BLaER1 (cell line): ENCODE data around the gene GRPEL2.

Experiments used
- H3K27ac ChIP-seq: shearing (Covaris generic); formaldehyde crosslinking; 2 replicates; pipeline ENCODE4 v1.8.1; 2022
- H3K27me3 ChIP-seq: shearing (Covaris generic); formaldehyde crosslinking; 2 replicates; pipeline ENCODE4 v1.8.1; 2022
- H3K36me3 ChIP-seq: shearing (Covaris generic); formaldehyde crosslinking; 2 replicates; pipeline ENCODE4 v1.8.1; 2022
- H3K4me1 ChIP-seq: shearing (Covaris generic); formaldehyde crosslinking; 2 replicates; pipeline ENCODE4 v1.8.1; 2022
- H3K4me2 ChIP-seq: shearing (Covaris generic); formaldehyde crosslinking; 2 replicates; pipeline ENCODE4 v1.8.1; 2022
- H3K4me3 ChIP-seq: shearing (Covaris generic); formaldehyde crosslinking; 2 replicates; pipeline ENCODE4 v1.8.1; 2022
- H3K9ac ChIP-seq: shearing (Covaris generic); formaldehyde crosslinking; 2 replicates; pipeline ENCODE4 v1.8.1; 2022
- H3K9me3 ChIP-seq: shearing (Covaris generic); formaldehyde crosslinking; 2 replicates; pipeline ENCODE4 v1.8.1; 2022
- H4K20me1 ChIP-seq: shearing (Covaris generic); formaldehyde crosslinking; 2 replicates; pipeline ENCODE4 v1.8.1; 2022
- Cebpa-rat ChIP-seq: shearing (Covaris generic); IDR thresholded peaks from 2 replicates; pipeline ENCODE4 v1.8.1; 2022

Gene GRPEL2

GRCh38 chr5:149352169-149352568 is 6.9 kb downstream of the GRPEL2 start:
- TF ChIP-seq Cebpa-rat = no peak
- no peaks in the 10 kb centered on the region for H3K9me3 ChIP-seq
- no peaks in the 10 kb centered on the region for H3K27me3 ChIP-seq
- H3K4me2 ChIP-seq = no peak overlapping the region
- no peak overlapping the region for H3K9ac ChIP-seq
- H3K4me3 ChIP-seq = no peak overlapping the region
- peaks cover 25% of the 10 kb centered on the region for H4K20me1 ChIP-seq
- peaks cover 47% of the 10 kb centered on the region for H3K4me1 ChIP-seq
- peaks cover 84% of the 10 kb centered on the region for H3K36me3 ChIP-seq
- H3K27ac ChIP-seq = no peak overlapping the region

GRCh38 chr5:149353911-149354310 is 8.6 kb downstream of the GRPEL2 start:
- no peaks in the 10 kb centered on the region for H3K9me3 ChIP-seq
- peaks cover 21% of the 10 kb centered on the region for H4K20me1 ChIP-seq
- 0 out of 2 replicates have a peak overlapping the region, but pooled peaks have one; percentile 5 for H3K27ac ChIP-seq
- no peak for TF ChIP-seq Cebpa-rat
- H3K36me3 ChIP-seq = peaks cover 69% of the 10 kb centered on the region
- no peaks in the 10 kb centered on the region for H3K27me3 ChIP-seq
- H3K4me1 ChIP-seq = peaks cover 39% of the 10 kb centered on the region
- peak overlapping the region; percentile 57 for H3K4me2 ChIP-seq
- H3K4me3 ChIP-seq = no peak overlapping the region
- no peak overlapping the region for H3K9ac ChIP-seq

- Histone ChIP-seq H3K4me2 (no peak overlapping the region), H3K27me3 (no peaks in the 10 kb centered on the region), H3K4me3 (no peak overlapping the region), H4K20me1 (peaks cover 21% of the 10 kb centered on the region), H3K4me1 (peaks cover 54% of the 10 kb centered on the region), H3K36me3 (peaks cover 52% of the 10 kb centered on the region), H3K9ac (no peak overlapping the region), H3K9me3 (no peaks in the 10 kb centered on the region), H3K27ac (no peak overlapping the region)
- TF ChIP-seq Cebpa-rat = no peak
These were observed 10.4 kb downstream of the GRPEL2 start for GRCh38 chr5:149355688-149356087.

- Histone ChIP-seq H3K27ac (no peak overlapping the region), H3K27me3 (no peaks in the 10 kb centered on the region), H3K4me2 (no peak overlapping the region), H3K4me1 (peaks cover 54% of the 10 kb centered on the region), H3K4me3 (no peak overlapping the region), H3K36me3 (peaks cover 44% of the 10 kb centered on the region), H4K20me1 (peaks cover 15% of the 10 kb centered on the region), H3K9me3 (no peaks in the 10 kb centered on the region), H3K9ac (no peak overlapping the region)
- no peak for TF ChIP-seq Cebpa-rat
These were observed 11.1 kb downstream of the GRPEL2 start for GRCh38 chr5:149356391-149356790.

- peaks cover 34% of the 10 kb centered on the region for H3K36me3 ChIP-seq
- peaks cover 14% of the 10 kb centered on the region for H4K20me1 ChIP-seq
- no peaks in the 10 kb centered on the region for H3K9me3 ChIP-seq
- no peak for TF ChIP-seq Cebpa-rat
- no peaks in the 10 kb centered on the region for H3K27me3 ChIP-seq
- peak within 1 kb of the TSS; percentile 80 for H3K27ac ChIP-seq
- H3K9ac ChIP-seq = peak within 1 kb of the TSS; percentile 80
- H3K4me2 ChIP-seq = peak within 1 kb of the TSS; percentile 90
- peak within 1 kb of the TSS; percentile 79 for H3K4me3 ChIP-seq
- H3K4me1 ChIP-seq = peaks cover 54% of the 10 kb centered on the region
These were observed 12.3 kb downstream of the GRPEL2 start, which contains the start of gene PCYOX1L for GRCh38 chr5:149357370-149358293. TSS of gene PCYOX1L (plus strand) at chr5:149358046. CDS start at chr5:149358069, 23 bp downstream.

- H3K27ac ChIP-seq = peak overlapping the region; percentile 80
- peaks cover 35% of the 10 kb centered on the region for H3K36me3 ChIP-seq
These were observed 13.0 kb downstream of the GRPEL2 start for GRCh38 chr5:149358294-149358651.

GRCh38 chr5:149358868-149359495 is 13.7 kb downstream of the GRPEL2 start:
- Histone ChIP-seq H3K4me3 (peak overlapping the region; percentile 79), H3K9ac (peak overlapping the region; percentile 80), H3K36me3 (peaks cover 33% of the 10 kb centered on the region), H3K27me3 (no peaks in the 10 kb centered on the region), H3K9me3 (no peaks in the 10 kb centered on the region), H3K4me1 (peaks cover 46% of the 10 kb centered on the region), H4K20me1 (peaks cover under 1% of the 10 kb centered on the region; the same call in 1 of the 2 replicates), H3K4me2 (peak overlapping the region; percentile 90), H3K27ac (no peak overlapping the region)
- TF ChIP-seq Cebpa-rat = no peak

More at GRCh38 chr5:149358294-149358651, 13.0 kb downstream of the GRPEL2 start:
- H4K20me1 ChIP-seq = peaks cover 7% of the 10 kb centered on the region
- H3K9ac ChIP-seq = peak overlapping the region; percentile 80
- H3K9me3 ChIP-seq = no peaks in the 10 kb centered on the region
- no peaks in the 10 kb centered on the region for H3K27me3 ChIP-seq
- H3K4me3 ChIP-seq = peak overlapping the region; percentile 79
- TF ChIP-seq Cebpa-rat = no peak
- H3K4me2 ChIP-seq = peak overlapping the region; percentile 90
- H3K4me1 ChIP-seq = peaks cover 53% of the 10 kb centered on the region

GRCh38 chr5:149360272-149360671 is 15.0 kb downstream of the GRPEL2 start:
- H3K27ac ChIP-seq = no peak overlapping the region
- H3K27me3 ChIP-seq = no peaks in the 10 kb centered on the region
- peaks cover 26% of the 10 kb centered on the region for H3K36me3 ChIP-seq
- TF ChIP-seq Cebpa-rat = no peak
- H3K4me1 ChIP-seq = peaks cover 35% of the 10 kb centered on the region
- no peak overlapping the region for H3K4me2 ChIP-seq
- no peaks in the 10 kb centered on the region; the same call in 1 of the 2 replicates for H4K20me1 ChIP-seq
- no peaks in the 10 kb centered on the region for H3K9me3 ChIP-seq
- no peak overlapping the region for H3K4me3 ChIP-seq
- no peak overlapping the region; the same call in 1 of the 2 replicates for H3K9ac ChIP-seq

GRCh38 chr5:149362541-149362940 is 17.2 kb downstream of the GRPEL2 start:
- Histone ChIP-seq H3K27me3 (no peaks in the 10 kb centered on the region), H3K9ac (no peak overlapping the region), H4K20me1 (no peaks in the 10 kb centered on the region; the same call in 1 of the 2 replicates), H3K9me3 (no peaks in the 10 kb centered on the region), H3K4me2 (no peak overlapping the region), H3K4me1 (peaks cover 29% of the 10 kb centered on the region), H3K36me3 (peaks cover 28% of the 10 kb centered on the region), H3K4me3 (no peak overlapping the region), H3K27ac (no peak overlapping the region)
- TF ChIP-seq Cebpa-rat = no peak

GRCh38 chr5:149363358-149363757 is 18.1 kb downstream of the GRPEL2 start:
- H3K9me3 ChIP-seq = no peaks in the 10 kb centered on the region
- H3K27me3 ChIP-seq = no peaks in the 10 kb centered on the region
- H3K9ac ChIP-seq = no peak overlapping the region
- no peak overlapping the region for H3K4me3 ChIP-seq
- peaks cover 33% of the 10 kb centered on the region for H3K4me1 ChIP-seq
- peaks cover 34% of the 10 kb centered on the region for H3K36me3 ChIP-seq
- no peaks in the 10 kb centered on the region; the same call in 1 of the 2 replicates for H4K20me1 ChIP-seq
- no peak overlapping the region for H3K27ac ChIP-seq
- no peak for TF ChIP-seq Cebpa-rat
- no peak overlapping the region for H3K4me2 ChIP-seq
